ENCODE data around the gene SSTR3. TPM values are rescaled to one million over a fixed set of nuclear protein-coding genes. Genes with fewer than 3 reads are reported as not detected.

Gene SSTR3
- total RNA-seq, 4 donors from 2014 or later: 0.16 to 0.41 TPM; not detected in 2

DNA sequence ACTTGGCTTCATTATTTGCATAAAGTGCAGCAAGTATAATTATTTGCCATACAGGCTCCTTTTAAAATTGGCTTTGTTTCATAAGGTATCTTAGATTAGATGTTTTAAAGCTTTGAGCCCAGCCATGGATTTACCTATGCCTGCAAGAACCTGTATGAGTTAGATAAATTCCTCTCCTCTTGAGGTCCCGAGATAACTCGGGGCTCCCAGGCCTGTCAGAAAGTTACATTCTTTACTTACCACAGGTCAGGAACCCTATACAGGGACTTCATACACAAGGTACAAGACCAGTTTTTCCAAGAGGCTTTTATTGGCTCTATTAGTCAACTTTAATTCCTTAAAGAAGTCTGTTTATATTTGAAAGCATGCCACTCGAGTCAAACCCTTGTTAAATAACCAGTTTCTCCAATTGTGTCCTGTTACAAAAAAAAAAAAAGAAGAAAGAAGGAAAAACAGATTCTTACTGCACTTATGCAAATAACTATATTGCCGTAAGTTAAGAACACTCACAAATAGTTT is 22.0 kb downstream of the SSTR3 start:
- no peaks in the 10 kb centered on the region for H3K27me3 ChIP-seq
- no peak overlapping the region for H3K4me3 ChIP-seq
- in situ Hi-C loops (cut with MboI; ENCODE audit: low pct_ligation_motif_present in 1 of 4, low pct_unique_long_range_greater_than_20kb in 1 of 4, low sequenced_read_pairs in 3 of 4) (no loop called here), intact Hi-C loops (cut with DNase I; ENCODE audit: low total_unique reads) (loop anchor here (5.0 kb wide), 1 partner anchor 962 kb away; no protein-coding TSS in a partner anchor)
- no peaks in the 10 kb centered on the region for H3K36me3 ChIP-seq
- DNase-seq: no peak
- H3K9me3 ChIP-seq: no peaks in the 10 kb centered on the region
- H3K27ac ChIP-seq: no peak overlapping the region
- WGBS, 2 donors (ENCODE audit: low coverage in 1 of 2): 57 to 63% methylated on average over 3 to 4 of the region's 4 CpGs
- no peak for TF ChIP-seq EP300 (IDR thresholded peaks at IDR 0.05; ENCODE audit: low read depth)
- no peak for TF ChIP-seq POLR2A (IDR thresholded peaks at IDR 0.05)
- TF ChIP-seq POLR2AphosphoS5 (IDR thresholded peaks at IDR 0.05): no peak
- TF ChIP-seq, protein P1, sequence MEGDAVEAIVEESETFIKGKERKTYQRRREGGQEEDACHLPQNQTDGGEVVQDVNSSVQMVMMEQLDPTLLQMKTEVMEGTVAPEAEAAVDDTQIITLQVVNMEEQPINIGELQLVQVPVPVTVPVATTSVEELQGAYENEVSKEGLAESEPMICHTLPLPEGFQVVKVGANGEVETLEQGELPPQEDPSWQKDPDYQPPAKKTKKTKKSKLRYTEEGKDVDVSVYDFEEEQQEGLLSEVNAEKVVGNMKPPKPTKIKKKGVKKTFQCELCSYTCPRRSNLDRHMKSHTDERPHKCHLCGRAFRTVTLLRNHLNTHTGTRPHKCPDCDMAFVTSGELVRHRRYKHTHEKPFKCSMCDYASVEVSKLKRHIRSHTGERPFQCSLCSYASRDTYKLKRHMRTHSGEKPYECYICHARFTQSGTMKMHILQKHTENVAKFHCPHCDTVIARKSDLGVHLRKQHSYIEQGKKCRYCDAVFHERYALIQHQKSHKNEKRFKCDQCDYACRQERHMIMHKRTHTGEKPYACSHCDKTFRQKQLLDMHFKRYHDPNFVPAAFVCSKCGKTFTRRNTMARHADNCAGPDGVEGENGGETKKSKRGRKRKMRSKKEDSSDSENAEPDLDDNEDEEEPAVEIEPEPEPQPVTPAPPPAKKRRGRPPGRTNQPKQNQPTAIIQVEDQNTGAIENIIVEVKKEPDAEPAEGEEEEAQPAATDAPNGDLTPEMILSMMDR (IDR thresholded peaks at IDR 0.05): no peak
- H3K4me1 ChIP-seq: peaks cover 23 to 77% (median 55%) of the 10 kb centered on the region in 4 donors

GRCh38 chr22:37188901-37189466 is 23.3 kb downstream of the SSTR3 start:
- WGBS, 2 donors (ENCODE audit: low coverage in 1 of 2): 72 to 83% methylated on average over 1 to 2 of the region's 2 CpGs
- intact Hi-C loops (cut with DNase I; ENCODE audit: low total_unique reads): no loop called here

DNA sequence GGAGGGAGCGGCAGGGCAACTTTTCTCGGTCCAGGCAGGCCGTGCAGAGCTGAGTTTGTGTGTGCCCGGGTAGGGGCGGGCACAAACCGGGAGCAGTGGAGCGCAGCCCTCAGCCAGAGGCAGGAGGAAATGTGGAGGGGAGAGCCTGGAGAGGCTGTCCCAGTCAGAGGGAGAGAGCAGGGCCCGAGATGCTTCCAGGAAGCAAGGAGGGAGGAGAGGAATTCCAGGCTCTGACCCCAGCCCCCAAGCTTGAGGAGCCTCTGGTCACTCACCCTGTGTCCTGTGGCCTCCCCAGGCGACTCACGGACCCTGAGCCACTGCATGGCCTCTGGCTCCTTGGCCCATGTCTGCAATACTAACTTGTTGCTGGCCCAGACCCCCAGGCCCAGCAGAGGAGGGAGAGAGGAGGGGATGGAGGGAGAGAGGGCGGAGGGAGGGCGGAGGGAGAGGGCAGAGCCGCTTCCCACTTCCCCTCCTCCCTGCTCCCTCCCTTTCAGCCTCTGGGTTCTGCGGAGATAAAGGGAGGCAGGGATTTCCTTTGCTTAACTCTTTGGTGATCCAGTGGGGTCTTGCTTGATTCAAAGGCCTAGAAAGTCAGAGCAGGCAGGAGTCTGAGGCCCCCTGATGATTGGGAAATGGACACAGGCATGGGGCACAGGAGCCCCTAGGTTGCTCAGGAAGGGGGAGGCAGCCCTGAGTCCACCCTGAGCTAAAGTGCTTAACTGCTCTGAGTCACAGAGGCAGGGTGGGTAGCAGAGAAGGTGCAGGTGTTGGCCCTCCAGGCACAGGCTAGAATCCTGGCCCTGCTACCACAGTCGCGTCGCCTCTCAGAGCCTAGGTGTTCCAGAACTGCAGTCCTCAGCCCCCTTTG is 24.2 kb downstream of the SSTR3 start, which contains the start of gene C1QTNF6:
TSS of gene C1QTNF6 (minus strand) at position 357 of the 871 bp plus-strand sequence. CDS start at position 323, 34 bp downstream.
- intact Hi-C loops (cut with DNase I; ENCODE audit: low total_unique reads): no loop called here
- peak within 1 kb of the TSS in 3 of 4 donors; percentile 19 to 37 (median 27) for H3K4me3 ChIP-seq
- TF ChIP-seq, protein P1 (IDR thresholded peaks at IDR 0.05): no peak
- TF ChIP-seq EP300 (IDR thresholded peaks at IDR 0.05; ENCODE audit: low read depth): no peak
- TF ChIP-seq POLR2A (IDR thresholded peaks at IDR 0.05): peak; percentile 23
- TF ChIP-seq POLR2AphosphoS5 (IDR thresholded peaks at IDR 0.05): no peak
- in situ Hi-C loops (cut with MboI; ENCODE audit: low pct_ligation_motif_present in 1 of 4, low pct_unique_long_range_greater_than_20kb in 1 of 4, low sequenced_read_pairs in 3 of 4): no loop called here
- H3K4me1 ChIP-seq: peaks cover 23 to 67% (median 46%) of the 10 kb centered on the region in 4 donors
- H3K9me3 ChIP-seq: no peaks in the 10 kb centered on the region
- DNase-seq: no peak
- no peaks in the 10 kb centered on the region for H3K27me3 ChIP-seq
- H3K27ac ChIP-seq: peak within 1 kb of the TSS; percentile 87 to 90 (median 89)
- no peaks in the 10 kb centered on the region for H3K36me3 ChIP-seq
- 0 to 45% methylated on average over 1 to 17 of the region's 17 CpGs for WGBS, 2 donors (ENCODE audit: low coverage in 1 of 2)

More at GRCh38 chr22:37188901-37189466, 23.3 kb downstream of the SSTR3 start:
- peak; percentile 14 for TF ChIP-seq EP300 (IDR thresholded peaks at IDR 0.05; ENCODE audit: low read depth)
- no peak for TF ChIP-seq POLR2A (IDR thresholded peaks at IDR 0.05)
- H3K36me3 ChIP-seq: no peaks in the 10 kb centered on the region
- no peaks in the 10 kb centered on the region for H3K27me3 ChIP-seq
- no peaks in the 10 kb centered on the region for H3K9me3 ChIP-seq
- H3K4me1 ChIP-seq: peaks cover 23 to 76% (median 53%) of the 10 kb centered on the region in 4 donors
- H3K27ac ChIP-seq: peak overlapping the region; percentile 87 to 90 (median 89)
- in situ Hi-C loops (cut with MboI; ENCODE audit: low pct_ligation_motif_present in 1 of 4, low pct_unique_long_range_greater_than_20kb in 1 of 4, low sequenced_read_pairs in 3 of 4): no loop called here
- DNase-seq: no peak
- H3K4me3 ChIP-seq: peak overlapping the region in 1 of 4 donors; percentile 37

DNA sequence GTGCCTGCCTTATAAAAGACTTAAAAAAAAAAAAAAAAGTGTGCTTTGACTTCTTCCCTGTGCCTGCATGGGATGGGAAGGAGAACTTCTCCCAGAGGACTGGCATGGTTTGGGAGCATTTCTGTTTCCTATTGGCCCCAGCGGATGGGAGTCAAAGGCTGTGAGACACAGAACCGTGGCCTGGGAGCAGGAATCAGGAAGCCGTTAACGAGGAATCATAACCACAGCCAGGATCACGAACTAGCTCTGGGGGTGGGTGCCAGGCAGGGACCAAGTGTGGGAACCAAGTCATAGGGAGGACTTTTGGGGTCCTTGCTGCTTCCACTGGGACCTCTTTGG is 24.8 kb downstream of the SSTR3 start:
- Histone ChIP-seq H3K27ac (peak overlapping the region; percentile 87 to 90 (median 89)), H3K27me3 (no peaks in the 10 kb centered on the region), H3K4me1 (peaks cover 23 to 61% (median 40%) of the 10 kb centered on the region in 4 donors), H3K36me3 (no peaks in the 10 kb centered on the region), H3K4me3 (peak overlapping the region in 3 of 4 donors; percentile 19 to 37 (median 27)), H3K9me3 (no peaks in the 10 kb centered on the region)
- 13 to 18% methylated on average over 1 to 5 of the region's 5 CpGs for WGBS, 2 donors (ENCODE audit: low coverage in 1 of 2)
- intact Hi-C loops (cut with DNase I; ENCODE audit: low total_unique reads) (no loop called here), in situ Hi-C loops (cut with MboI; ENCODE audit: low pct_ligation_motif_present in 1 of 4, low pct_unique_long_range_greater_than_20kb in 1 of 4, low sequenced_read_pairs in 3 of 4) (no loop called here)
- TF ChIP-seq, protein P1 (IDR thresholded peaks at IDR 0.05): no peak
- TF ChIP-seq POLR2A (IDR thresholded peaks at IDR 0.05): peak; percentile 52
- peak; percentile 55 for DNase-seq

All from transverse colon (tissue), 4 donors.